GM13977 (cell line): ENCODE measurements around the gene ZNF366.

ENCODE experiments used
- DNase-seq: peaks from one replicate; pipeline ENCODE4 v3.0.0; 2012; ENCODE audit warnings: low spot score
- CTCF ChIP-seq: IDR thresholded peaks from 2 replicates; pipeline ENCODE4 v1.5.1; 2012; ENCODE audit warnings: mild to moderate bottlenecking, control low read depth; ENCODE audit not compliant: insufficient read depth; ENCODE audit errors: extremely low read depth, missing control alignments
- in situ Hi-C: fragments of 300-500 bp; cut with MboI; formaldehyde crosslinking; loops from one replicate; pipeline ENCODE4 v1.12.0; 2022; ENCODE audit warnings: low sequenced_read_pairs, low pct_unique_long_range_greater_than_20kb, mixed read lengths, inconsistent platforms; ENCODE audit not compliant: unreplicated experiment

The ZNF366 gene

GRCh38 chr5:72506158-72506549, 1.1 kb downstream of the ZNF366 start:
- no peak for DNase-seq
- in situ Hi-C loops: no loop called here
- no peak for TF ChIP-seq CTCF

GRCh38 chr5:72505539-72506157, 1.6 kb downstream of the ZNF366 start:
- in situ Hi-C loops: no loop called here
- DNase-seq: no peak
- TF ChIP-seq CTCF: no peak

GRCh38 chr5:72505016-72505415, 2.2 kb downstream of the ZNF366 start:
- no peak for DNase-seq
- no peak for TF ChIP-seq CTCF
- in situ Hi-C loops: no loop called here

GRCh38 chr5:72503888-72504491, 3.2 kb downstream of the ZNF366 start:
- DNase-seq: no peak
- no peak for TF ChIP-seq CTCF
- in situ Hi-C loops: no loop called here

GRCh38 chr5:72501488-72501887, 5.7 kb downstream of the ZNF366 start:
- DNase-seq: no peak
- in situ Hi-C loops: no loop called here
- TF ChIP-seq CTCF: no peak

GRCh38 chr5:72499730-72500129, 7.5 kb downstream of the ZNF366 start:
- DNase-seq: no peak
- TF ChIP-seq CTCF: no peak
- in situ Hi-C loops: no loop called here
